Loucy (cell line): ENCODE measurements around the gene ARHGAP19.

Experiments
- CTCF ChIP-seq: fragments of 200-600 bp; sonication (generic); conservative IDR thresholded peaks from 2 replicates; pipeline ENCODE4 v1.5.1; 2014; ENCODE audit warnings: mild to moderate bottlenecking, antibody characterized with exemption, low read length
- EZH2phosphoT487 ChIP-seq: fragments of 200-600 bp; IDR thresholded peaks from 2 replicates; pipeline ENCODE4 v1.6.1; 2018; ENCODE audit warnings: antibody characterized with exemption, mild to moderate bottlenecking, moderate library complexity, borderline replicate concordance

- TF ChIP-seq CTCF (no peak), EZH2phosphoT487 (no peak)
Measured at GRCh38 chr10:97321804-97322190, 29.4 kb upstream of the ARHGAP19 start.
